ENCODE measurements around the gene PCID2.

PCID2 gene

GRCh38 chr13:113186061-113186900 is 22.2 kb downstream of the PCID2 start:
- no peak for DNase-seq

- peak in 1 of 4 experiments; percentile 11 for DNase-seq
Measured at GRCh38 chr13:113184568-113185440, 23.7 kb downstream of the PCID2 start.

GRCh38 chr13:113183450-113184129 is 24.9 kb downstream of the PCID2 start:
- DNase-seq = no peak

- DNase-seq = no peak
Measured at GRCh38 chr13:113182046-113182445, 26.4 kb downstream of the PCID2 start.

- DNase-seq = no peak
Measured at GRCh38 chr13:113179374-113180230, 28.9 kb downstream of the PCID2 start.

- DNase-seq = no peak
Measured at GRCh38 chr13:113178896-113179167, 29.6 kb downstream of the PCID2 start.

GRCh38 chr13:113178070-113178895 is 30.2 kb downstream of the PCID2 start:
- no peak for DNase-seq

GRCh38 chr13:113176822-113177221 is 31.6 kb downstream of the PCID2 start:
- no peak for DNase-seq

- peak in 3 of 4 experiments; percentile 28 to 39 (median 35) for DNase-seq
Measured at GRCh38 chr13:113176280-113176679, 32.2 kb downstream of the PCID2 start.

- no peak for DNase-seq
Measured at GRCh38 chr13:113172419-113172926, 36.0 kb downstream of the PCID2 start.

- no peak for DNase-seq
Measured at GRCh38 chr13:113171250-113172125, 37.0 kb downstream of the PCID2 start.

GRCh38 chr13:113170511-113170910 is 38.0 kb downstream of the PCID2 start:
- no peak for DNase-seq

- DNase-seq = no peak
Measured at GRCh38 chr13:113169277-113170272, 38.9 kb downstream of the PCID2 start.

GRCh38 chr13:113168211-113168610 is 40.3 kb downstream of the PCID2 start:
- no peak for DNase-seq

GRCh38 chr13:113167575-113167974 is 40.9 kb downstream of the PCID2 start:
- DNase-seq = no peak

- DNase-seq = no peak
Measured at GRCh38 chr13:113167155-113167554, 41.3 kb downstream of the PCID2 start.

- no peak for DNase-seq
Measured at GRCh38 chr13:113166681-113167080, 41.8 kb downstream of the PCID2 start.

GRCh38 chr13:113166266-113166665 is 42.2 kb downstream of the PCID2 start:
- DNase-seq = no peak

- DNase-seq = no peak
Measured at GRCh38 chr13:113164492-113164891, 44.0 kb downstream of the PCID2 start.
